Heart right ventricle (tissue), 16 donors: ENCODE data around the gene ALB. TPM values are rescaled to one million over a fixed set of nuclear protein-coding genes. Genes with fewer than 3 reads are reported as not detected.

Experiments used
- ATAC-seq, 8 donors: fragments of 200-7000 bp; cut with Tn5 transposase; one replicate each; pipeline ENCODE4 v1.9.1; 2020; ENCODE audit warnings: mild to moderate bottlenecking in 8 of 8, moderate library complexity in 8 of 8, moderate number of reproducible peaks in 1 of 8
- DNase-seq, 2 donors: peaks; one replicate each; pipeline ENCODE4 v3.0.0-alpha.2; 2020
- H3K27ac ChIP-seq, 10 donors: fragments of 200-600 bp; sonication (generic) in 2 of 10; one replicate each; pipeline versions ENCODE4 v1.5.0 to v1.8.0; 2020 to 2022; ENCODE audit warnings: mild to moderate bottlenecking in 3 of 10
- H3K27me3 ChIP-seq, 7 donors: fragments of 200-600 bp; one replicate each; pipeline ENCODE4 v1.8.0; 2021 to 2022; ENCODE audit warnings: mild to moderate bottlenecking in 2 of 7
- H3K36me3 ChIP-seq, 9 donors: fragments of 200-600 bp; sonication (generic) in 1 of 9; one replicate each; pipeline versions ENCODE4 v1.5.0 to v1.8.0; 2020 to 2022; ENCODE audit warnings: mild to moderate bottlenecking in 2 of 9
- H3K4me1 ChIP-seq, 9 donors: fragments of 200-600 bp; sonication (generic) in 1 of 9; one replicate each; pipeline versions ENCODE4 v1.5.0 to v1.8.0; 2020 to 2022; ENCODE audit warnings: mild to moderate bottlenecking in 4 of 9
- H3K4me3 ChIP-seq, 10 donors: fragments of 200-600 bp; sonication (generic) in 2 of 10; one replicate each; pipeline versions ENCODE4 v1.5.0 to v1.8.0; 2020 to 2022; ENCODE audit warnings: mild to moderate bottlenecking in 7 of 10, moderate library complexity in 2 of 10
- H3K9me3 ChIP-seq, 11 donors: fragments of 200-600 bp in 10 of 11; sonication (generic) in 2 of 11; one replicate each; pipeline versions ENCODE4 v1.5.0 to v1.8.0; 2013 to 2022; ENCODE audit warnings: mild to moderate bottlenecking in 2 of 11, control low read depth in 1 of 11, moderate library complexity in 1 of 11
- WGBS, 2 donors: extraction: QIAGEN DNeasy Blood & Tissue Kit; methylation state at CpG; one replicate each; pipeline ENCODE4 v1.1.7; 2013; ENCODE audit warnings: inconsistent platforms in 1 of 2; 5-methylcytosine and 5-hydroxymethylcytosine counted together
- intact Hi-C, 10 donors: fragments of 100-400 bp; cut with DNase I; formaldehyde crosslinking; loops; one replicate each; pipeline versions ENCODE4 v1.11.1 to v1.14.2; 2022
- polyA plus RNA-seq, 2 donors: library from polyadenylated mRNA; stranded (reverse); fragments of 200-250 nt; gene quantifications; one replicate each; pipeline ENCODE4 v1.2.3, GENCODE V29; 2013
- total RNA-seq, 10 donors: library from RNA; stranded (reverse); fragmentation: NEBNext Ultra II Directional in 3 of 10; extraction: Animal tissue kit (Norgen Biotek cat#: 25700) in 3 of 10; gene quantifications; one replicate each; pipeline versions ENCODE4 v1.2.1 to v1.2.4, GENCODE V29; 2021 to 2023
- TF ChIP-seq, protein P1 (sequence below), 9 donors: fragments of 200-600 bp; sonication (generic) in 2 of 9; IDR thresholded peaks; one replicate each; pipeline versions ENCODE4 v1.5.0 to v1.8.0; 2021 to 2022; ENCODE audit warnings: antibody characterized with exemption in 9 of 9, mild to moderate bottlenecking in 5 of 9, moderate library complexity in 1 of 9
- donor health status: Arrhythmogenic right ventricular cardiomyopathy.
- donor health status: ischemic (EF 13 %, LVEDD 7.1; RV severe dilation, severe dysfunction).
- donor health status: healthy with polysubstance abuse.
- donor health status: DM: no; HTN: yes; CAD: no.
- donor health status: DM: no; HTN: no; CAD: no.
- donor health status: ischemic (EF 25% LVEDD 6.9; RV normal size, moderate dysfunction).
- donor health status: ischemic (EF 25% LVEDD 5.7; RV mildly dilated, moderate dysfunction).
- donor health status: healthy.
- donor health status: DM: yes; HTN: yes; CAD: no.
- donor health status: Ischemic cardiomyopathy.
- donor health status: ischemic (EF 35%, LVEDD 5.7; RV mildly dilated, moderate dysfunction).
- donor health status: nonischemic (EF 11% LVEDD 7.7; RV severe dilation, severe dysfunction).
- donor health status: DM: yes; HTN: yes; CAD: no.
- donor health status: PGD.
- donor health status: ischemic (EF 29% LVEDD 5.4; RV normal size, mild dysfunction).
- donor health status: nonischemic (EF 23%, LVEDD 6.1; RV moderate dilation, normal function).

Gene ALB
- total and polyA plus RNA-seq, 12 donors = 0.06 to 2.4 (median 0.53) TPM; not detected in 7

DNA sequence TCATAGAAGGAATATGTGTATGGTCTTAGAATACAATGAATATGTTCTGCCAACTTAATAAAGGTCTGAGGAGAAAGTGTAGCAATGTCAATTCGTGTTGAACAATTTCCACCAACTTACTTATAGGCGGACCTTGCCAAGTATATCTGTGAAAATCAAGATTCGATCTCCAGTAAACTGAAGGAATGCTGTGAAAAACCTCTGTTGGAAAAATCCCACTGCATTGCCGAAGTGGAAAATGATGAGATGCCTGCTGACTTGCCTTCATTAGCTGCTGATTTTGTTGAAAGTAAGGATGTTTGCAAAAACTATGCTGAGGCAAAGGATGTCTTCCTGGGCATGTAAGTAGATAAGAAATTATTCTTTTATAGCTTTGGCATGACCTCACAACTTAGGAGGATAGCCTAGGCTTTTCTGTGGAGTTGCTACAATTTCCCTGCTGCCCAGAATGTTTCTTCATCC, 9.2 kb downstream of the ALB start:
- Histone ChIP-seq H3K4me3 (no peak overlapping the region), H3K27me3 (peaks cover 0 to 5% (median 0%) of the 10 kb centered on the region in 7 donors), H3K36me3 (no peaks in the 10 kb centered on the region), H3K9me3 (no peaks in the 10 kb centered on the region), H3K27ac (no peak overlapping the region), H3K4me1 (no peaks in the 10 kb centered on the region)
- TF ChIP-seq, protein P1, sequence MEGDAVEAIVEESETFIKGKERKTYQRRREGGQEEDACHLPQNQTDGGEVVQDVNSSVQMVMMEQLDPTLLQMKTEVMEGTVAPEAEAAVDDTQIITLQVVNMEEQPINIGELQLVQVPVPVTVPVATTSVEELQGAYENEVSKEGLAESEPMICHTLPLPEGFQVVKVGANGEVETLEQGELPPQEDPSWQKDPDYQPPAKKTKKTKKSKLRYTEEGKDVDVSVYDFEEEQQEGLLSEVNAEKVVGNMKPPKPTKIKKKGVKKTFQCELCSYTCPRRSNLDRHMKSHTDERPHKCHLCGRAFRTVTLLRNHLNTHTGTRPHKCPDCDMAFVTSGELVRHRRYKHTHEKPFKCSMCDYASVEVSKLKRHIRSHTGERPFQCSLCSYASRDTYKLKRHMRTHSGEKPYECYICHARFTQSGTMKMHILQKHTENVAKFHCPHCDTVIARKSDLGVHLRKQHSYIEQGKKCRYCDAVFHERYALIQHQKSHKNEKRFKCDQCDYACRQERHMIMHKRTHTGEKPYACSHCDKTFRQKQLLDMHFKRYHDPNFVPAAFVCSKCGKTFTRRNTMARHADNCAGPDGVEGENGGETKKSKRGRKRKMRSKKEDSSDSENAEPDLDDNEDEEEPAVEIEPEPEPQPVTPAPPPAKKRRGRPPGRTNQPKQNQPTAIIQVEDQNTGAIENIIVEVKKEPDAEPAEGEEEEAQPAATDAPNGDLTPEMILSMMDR (IDR thresholded peaks at IDR 0.05) = no peak
- ATAC-seq = no peak
- intact Hi-C loops = no loop called here
- no peak for DNase-seq
- WGBS, 2 donors = 79 to 82% methylated on average over 4 of the region's 4 CpGs

- H3K9me3 ChIP-seq = no peaks in the 10 kb centered on the region
- no peak overlapping the region for H3K27ac ChIP-seq
- no peaks in the 10 kb centered on the region for H3K36me3 ChIP-seq
- H3K27me3 ChIP-seq = peaks cover 0 to 5% (median 0%) of the 10 kb centered on the region in 7 donors
- 72 to 73% methylated on average over 2 of the region's 2 CpGs for WGBS, 2 donors
- H3K4me1 ChIP-seq = no peaks in the 10 kb centered on the region
- DNase-seq = no peak
- H3K4me3 ChIP-seq = no peak overlapping the region
- no peak for ATAC-seq
- intact Hi-C loops = no loop called here
- TF ChIP-seq, protein P1 (IDR thresholded peaks at IDR 0.05) = no peak
Measured at GRCh38 chr4:73414936-73415271, 10.8 kb downstream of the ALB start.

- no peaks in the 10 kb centered on the region for H3K9me3 ChIP-seq
- DNase-seq = no peak
- ATAC-seq = no peak
- no peaks in the 10 kb centered on the region for H3K4me1 ChIP-seq
- 88 to 92% methylated on average over 2 of the region's 2 CpGs for WGBS, 2 donors
- H3K27me3 ChIP-seq = peaks cover 0 to 5% (median 0%) of the 10 kb centered on the region in 7 donors
- H3K27ac ChIP-seq = no peak overlapping the region
- TF ChIP-seq, protein P1 (IDR thresholded peaks at IDR 0.05) = no peak
- no peaks in the 10 kb centered on the region for H3K36me3 ChIP-seq
- H3K4me3 ChIP-seq = no peak overlapping the region
- intact Hi-C loops = no loop called here
Measured at GRCh38 chr4:73415807-73416238, 11.7 kb downstream of the ALB start.

GRCh38 chr4:73416423-73417087, 12.5 kb downstream of the ALB start:
- ATAC-seq (no peak), DNase-seq (no peak)
- 75 to 79% methylated on average over 2 of the region's 2 CpGs for WGBS, 2 donors
- H3K27ac ChIP-seq = no peak overlapping the region
- intact Hi-C loops = no loop called here
- no peaks in the 10 kb centered on the region for H3K4me1 ChIP-seq
- H3K36me3 ChIP-seq = no peaks in the 10 kb centered on the region
- H3K9me3 ChIP-seq = no peaks in the 10 kb centered on the region
- H3K4me3 ChIP-seq = no peak overlapping the region
- H3K27me3 ChIP-seq = peaks cover 0 to 4% (median 0%) of the 10 kb centered on the region in 7 donors
- TF ChIP-seq, protein P1 (IDR thresholded peaks at IDR 0.05) = no peak
